ENCODE data around the gene SERPINA3. TPM values are rescaled to one million over a fixed set of nuclear protein-coding genes. Genes with fewer than 3 reads are reported as not detected.

The SERPINA3 gene
- total RNA-seq, 4 donors from 2014 or later, result 31.0 to 91.4 (median 73.2) TPM

DNA sequence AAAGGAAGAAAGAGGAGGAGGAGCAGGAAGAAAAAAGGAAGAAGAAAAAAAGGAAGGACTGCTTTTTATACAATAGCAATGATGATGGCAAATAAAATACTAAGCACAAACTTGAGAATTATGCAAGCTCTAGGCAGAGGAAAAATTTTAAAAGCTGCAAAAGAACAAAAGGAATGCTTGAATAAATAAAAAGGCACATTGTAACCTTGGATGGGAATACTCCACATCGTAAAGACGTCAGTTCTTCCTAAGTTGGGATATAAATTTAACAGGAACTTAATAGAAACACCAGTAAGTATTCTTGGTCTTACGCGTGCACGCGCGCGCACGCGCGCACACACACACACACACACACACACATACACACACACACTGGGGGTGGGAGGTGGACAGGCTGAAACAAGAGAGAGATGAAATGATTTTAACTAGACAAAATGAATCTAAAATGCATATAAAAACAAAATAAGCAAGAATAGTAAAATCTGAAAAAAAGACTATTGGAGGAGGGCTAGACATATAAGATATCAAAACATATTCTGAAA, 43.0 kb downstream of the SERPINA3 start:
- Histone ChIP-seq H3K4me3 (no peak overlapping the region), H3K9me3 (no peaks in the 10 kb centered on the region), H3K27ac (no peak overlapping the region), H3K36me3 (no peaks in the 10 kb centered on the region), H3K4me1 (no peaks in the 10 kb centered on the region), H3K27me3 (no peaks in the 10 kb centered on the region)
- TF ChIP-seq POLR2A (IDR thresholded peaks at IDR 0.05) (no peak), POLR2AphosphoS5 (IDR thresholded peaks at IDR 0.05) (no peak), EP300 (IDR thresholded peaks at IDR 0.05) (no peak)
- TF ChIP-seq, protein P1, sequence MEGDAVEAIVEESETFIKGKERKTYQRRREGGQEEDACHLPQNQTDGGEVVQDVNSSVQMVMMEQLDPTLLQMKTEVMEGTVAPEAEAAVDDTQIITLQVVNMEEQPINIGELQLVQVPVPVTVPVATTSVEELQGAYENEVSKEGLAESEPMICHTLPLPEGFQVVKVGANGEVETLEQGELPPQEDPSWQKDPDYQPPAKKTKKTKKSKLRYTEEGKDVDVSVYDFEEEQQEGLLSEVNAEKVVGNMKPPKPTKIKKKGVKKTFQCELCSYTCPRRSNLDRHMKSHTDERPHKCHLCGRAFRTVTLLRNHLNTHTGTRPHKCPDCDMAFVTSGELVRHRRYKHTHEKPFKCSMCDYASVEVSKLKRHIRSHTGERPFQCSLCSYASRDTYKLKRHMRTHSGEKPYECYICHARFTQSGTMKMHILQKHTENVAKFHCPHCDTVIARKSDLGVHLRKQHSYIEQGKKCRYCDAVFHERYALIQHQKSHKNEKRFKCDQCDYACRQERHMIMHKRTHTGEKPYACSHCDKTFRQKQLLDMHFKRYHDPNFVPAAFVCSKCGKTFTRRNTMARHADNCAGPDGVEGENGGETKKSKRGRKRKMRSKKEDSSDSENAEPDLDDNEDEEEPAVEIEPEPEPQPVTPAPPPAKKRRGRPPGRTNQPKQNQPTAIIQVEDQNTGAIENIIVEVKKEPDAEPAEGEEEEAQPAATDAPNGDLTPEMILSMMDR (IDR thresholded peaks at IDR 0.05), result no peak
- WGBS, result 62% methylated on average over 9 of the region's 11 CpGs
- DNase-seq (ENCODE audit: low spot score in 2 of 2), result peak in 1 of 2 donors; percentile 15

DNA sequence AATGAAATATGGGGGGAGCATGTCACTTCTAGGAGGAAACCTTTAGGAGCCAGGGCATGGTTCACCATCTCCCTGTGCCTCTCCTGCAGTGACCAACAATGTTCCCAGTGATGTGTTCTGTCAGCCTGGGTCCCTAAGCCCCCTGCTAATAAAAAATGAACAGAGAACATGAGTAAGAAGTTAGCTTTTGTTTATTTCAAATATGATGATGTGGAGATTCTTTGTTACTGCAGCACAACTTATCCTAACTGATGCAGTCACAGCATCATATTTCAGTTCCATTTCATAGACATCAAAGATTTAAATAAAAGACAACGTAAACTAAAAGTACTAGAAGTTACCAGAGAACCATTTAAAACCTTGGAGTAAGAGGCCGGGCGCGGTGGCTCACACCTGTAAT, 43.9 kb downstream of the SERPINA3 start:
- H3K27me3 ChIP-seq, result no peaks in the 10 kb centered on the region
- 94% methylated on average over 4 of the region's 4 CpGs for WGBS
- no peak for DNase-seq (ENCODE audit: low spot score in 2 of 2)
- H3K9me3 ChIP-seq, result no peaks in the 10 kb centered on the region
- no peaks in the 10 kb centered on the region for H3K4me1 ChIP-seq
- no peaks in the 10 kb centered on the region for H3K36me3 ChIP-seq
- TF ChIP-seq POLR2AphosphoS5 (IDR thresholded peaks at IDR 0.05) (no peak), EP300 (IDR thresholded peaks at IDR 0.05) (no peak), POLR2A (IDR thresholded peaks at IDR 0.05) (no peak)
- TF ChIP-seq, protein P1 (IDR thresholded peaks at IDR 0.05), result no peak
- no peak overlapping the region for H3K4me3 ChIP-seq
- no peak overlapping the region for H3K27ac ChIP-seq

DNA sequence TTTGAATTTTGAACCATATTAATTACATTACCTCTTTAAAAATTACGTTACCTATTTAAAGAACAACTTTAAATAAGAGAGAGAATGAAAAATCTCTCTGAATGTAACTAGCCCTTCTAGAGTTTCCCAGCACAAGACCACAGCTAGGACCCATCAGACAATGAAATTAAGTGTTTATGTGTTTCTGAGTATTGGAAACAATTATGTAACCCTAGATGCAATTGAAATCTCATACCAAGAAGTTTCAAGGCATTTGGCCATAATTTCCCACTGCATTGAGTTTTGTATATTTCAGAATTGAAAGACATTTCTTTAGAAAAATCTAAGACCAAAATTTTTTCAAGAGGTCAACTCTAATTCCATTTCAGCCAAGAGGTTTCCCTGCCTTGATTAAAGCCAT, 47.1 kb downstream of the SERPINA3 start:
- TF ChIP-seq, protein P1 (IDR thresholded peaks at IDR 0.05), result no peak
- no peak overlapping the region for H3K4me3 ChIP-seq
- DNase-seq (ENCODE audit: low spot score in 2 of 2), result no peak
- H3K4me1 ChIP-seq, result no peaks in the 10 kb centered on the region
- WGBS, result 83% methylated on average over 1 of the region's 1 CpG
- no peaks in the 10 kb centered on the region for H3K36me3 ChIP-seq
- no peak overlapping the region for H3K27ac ChIP-seq
- H3K27me3 ChIP-seq, result no peaks in the 10 kb centered on the region
- H3K9me3 ChIP-seq, result no peaks in the 10 kb centered on the region

DNA sequence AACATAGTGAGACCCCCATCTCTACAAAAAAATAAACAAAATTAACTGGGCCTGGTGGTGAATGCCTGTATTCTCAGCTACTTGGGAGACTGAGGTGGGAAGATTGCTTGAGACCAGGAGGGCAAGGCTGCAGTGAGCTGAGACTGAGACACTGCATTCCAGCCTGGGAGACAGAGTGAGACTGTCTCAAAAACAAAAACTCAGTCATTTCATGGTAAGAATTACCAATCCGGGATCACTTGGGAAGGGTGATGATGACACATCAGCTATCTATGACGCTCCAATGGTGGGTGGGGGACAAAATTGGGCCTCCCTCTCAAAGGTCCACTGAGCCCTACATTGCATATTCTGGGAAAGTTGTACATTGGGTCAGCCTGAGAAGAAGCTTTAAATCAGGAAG, 47.7 kb downstream of the SERPINA3 start:
- 42% methylated on average over 2 of the region's 2 CpGs for WGBS
- no peaks in the 10 kb centered on the region for H3K9me3 ChIP-seq
- no peaks in the 10 kb centered on the region for H3K27me3 ChIP-seq
- H3K27ac ChIP-seq, result peak overlapping the region; percentile 7
- DNase-seq (ENCODE audit: low spot score in 2 of 2), result peak in 1 of 2 donors; percentile 56
- peaks cover 3% of the 10 kb centered on the region for H3K4me1 ChIP-seq
- H3K36me3 ChIP-seq, result no peaks in the 10 kb centered on the region
- no peak for TF ChIP-seq EP300 (IDR thresholded peaks at IDR 0.05)
- TF ChIP-seq POLR2AphosphoS5 (IDR thresholded peaks at IDR 0.05), result no peak
- TF ChIP-seq POLR2A (IDR thresholded peaks at IDR 0.05), result no peak
- TF ChIP-seq, protein P1 (IDR thresholded peaks at IDR 0.05), result no peak
- no peak overlapping the region for H3K4me3 ChIP-seq

DNA sequence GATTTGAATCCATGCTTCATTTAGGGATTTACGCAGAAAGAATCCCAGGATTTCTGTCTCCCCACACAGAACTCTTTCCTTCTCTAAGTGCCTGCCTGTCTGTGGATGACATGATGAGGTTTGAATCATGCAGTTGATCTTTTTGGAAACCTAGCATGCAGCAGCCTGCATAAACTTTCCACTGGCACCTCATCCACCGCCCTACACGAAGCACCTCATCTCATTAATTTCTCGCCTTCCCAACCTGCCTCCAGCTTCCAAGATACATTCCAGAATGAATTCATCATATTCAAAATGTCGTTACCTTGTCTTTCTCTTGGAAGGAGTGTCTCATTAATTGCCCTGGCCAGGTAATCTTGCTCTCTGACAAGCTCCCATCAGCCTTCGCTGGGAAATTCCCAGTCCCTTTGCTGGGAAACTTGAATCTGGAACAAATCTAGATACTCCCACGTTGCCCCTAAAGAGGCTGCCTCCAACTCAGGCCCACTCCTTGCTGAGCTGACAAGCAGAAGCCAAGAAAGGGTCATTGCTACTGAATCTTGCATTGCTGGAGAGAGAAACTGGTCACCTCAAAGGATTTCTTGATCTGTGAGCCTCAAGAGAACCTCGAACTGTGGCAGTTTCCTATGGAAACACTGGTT, 48.2 kb downstream of the SERPINA3 start:
- H3K27me3 ChIP-seq, result no peaks in the 10 kb centered on the region
- no peaks in the 10 kb centered on the region for H3K36me3 ChIP-seq
- H3K4me3 ChIP-seq, result no peak overlapping the region
- TF ChIP-seq POLR2A (IDR thresholded peaks at IDR 0.05) (no peak), EP300 (IDR thresholded peaks at IDR 0.05) (no peak), POLR2AphosphoS5 (IDR thresholded peaks at IDR 0.05) (no peak)
- TF ChIP-seq, protein P1 (IDR thresholded peaks at IDR 0.05), result no peak
- peaks cover 5% of the 10 kb centered on the region for H3K4me1 ChIP-seq
- DNase-seq (ENCODE audit: low spot score in 2 of 2), result peak in 1 of 2 donors; percentile 12
- WGBS, result 49% methylated on average over 8 of the region's 8 CpGs
- no peaks in the 10 kb centered on the region for H3K9me3 ChIP-seq
- peak overlapping the region; percentile 7 for H3K27ac ChIP-seq

All from suprapubic skin (tissue), 4 donors.